Urinary bladder (tissue), 4 donors: Measurements from ENCODE around the gene ARID4B. TPM values are rescaled to one million over a fixed set of nuclear protein-coding genes. Genes with fewer than 3 reads are reported as not detected.
A peak's percentile ranks its signal among the peaks of the same experiment; 100 is the strongest.
"Not testable (repeated sequence)": the region's sequence is repeated elsewhere in the genome, so short reads cannot be mapped to it uniquely, and the experiment has no call there.

Source experiments
- DNase-seq: peaks from one replicate; pipeline ENCODE4 v3.0.0-alpha.2; 2015; ENCODE audit errors: extremely low spot score
- H3K27ac ChIP-seq: one replicate; pipeline ENCODE4 v1.5.1; 2013; ENCODE audit warnings: low read depth, mild to moderate bottlenecking, moderate library complexity
- H3K36me3 ChIP-seq: one replicate; pipeline ENCODE4 v1.6.1; 2013; ENCODE audit warnings: mild to moderate bottlenecking, moderate library complexity; ENCODE audit not compliant: insufficient read depth
- H3K4me1 ChIP-seq: one replicate; pipeline ENCODE4 v1.6.1; 2013; ENCODE audit warnings: mild to moderate bottlenecking, moderate library complexity; ENCODE audit not compliant: insufficient read depth
- H3K4me3 ChIP-seq: one replicate; pipeline ENCODE4 v1.5.1; 2013; ENCODE audit warnings: low read depth, low read length
- WGBS: extraction: QIAGEN DNeasy Blood & Tissue Kit; methylation state at CpG from one replicate; pipeline ENCODE4 v1.1.7; 2013; 5-methylcytosine and 5-hydroxymethylcytosine counted together
- polyA plus RNA-seq: library from polyadenylated mRNA; stranded (reverse); fragments of 200-250 nt; gene quantifications from one replicate; pipeline ENCODE4 v1.2.3, GENCODE V29; 2013
- total RNA-seq: library from RNA; depleted of rRNA; stranded (reverse); fragments of >200 nt; gene quantifications from one replicate; pipeline ENCODE4 v1.2.3, GENCODE V29; 2014
- donor health status: healthy with polysubstance abuse.
- donor health status: healthy.

The ARID4B gene
- total and polyA plus RNA-seq, 2 donors = 19.1 to 72.0 TPM

GRCh38 chr1:235319255-235319654, 8.7 kb downstream of the ARID4B start:
- Histone ChIP-seq H3K4me1 (no peaks in the 10 kb centered on the region), H3K36me3 (no peaks in the 10 kb centered on the region), H3K4me3 (no peak overlapping the region), H3K27ac (no peak overlapping the region)
- over 99% methylated on average over 2 of the region's 2 CpGs for WGBS
- DNase-seq = no peak

DNA sequence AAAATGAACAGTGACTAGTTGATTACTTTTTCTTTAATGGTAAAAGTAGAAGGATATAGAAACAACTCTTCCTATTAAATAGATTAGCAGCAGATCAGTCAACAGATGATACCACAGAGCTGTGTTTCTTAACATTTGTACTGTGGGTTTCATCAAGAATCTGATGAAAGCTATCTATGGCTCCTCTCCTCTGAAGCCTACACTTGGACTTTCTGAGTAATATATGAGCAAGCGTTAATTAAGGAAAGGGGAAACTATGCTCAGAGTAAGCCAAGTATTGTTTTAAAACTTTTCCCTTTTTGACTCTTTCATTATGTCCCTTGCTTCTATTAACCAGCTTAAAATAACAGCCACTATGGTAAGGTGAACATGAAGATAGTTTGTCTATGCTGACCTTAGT, 10.8 kb downstream of the ARID4B start:
- no peak overlapping the region for H3K27ac ChIP-seq
- H3K36me3 ChIP-seq = no peaks in the 10 kb centered on the region
- no peak for DNase-seq
- H3K4me1 ChIP-seq = no peaks in the 10 kb centered on the region
- H3K4me3 ChIP-seq = no peak overlapping the region
- 39% methylated on average over 1 of the region's 1 CpG for WGBS

DNA sequence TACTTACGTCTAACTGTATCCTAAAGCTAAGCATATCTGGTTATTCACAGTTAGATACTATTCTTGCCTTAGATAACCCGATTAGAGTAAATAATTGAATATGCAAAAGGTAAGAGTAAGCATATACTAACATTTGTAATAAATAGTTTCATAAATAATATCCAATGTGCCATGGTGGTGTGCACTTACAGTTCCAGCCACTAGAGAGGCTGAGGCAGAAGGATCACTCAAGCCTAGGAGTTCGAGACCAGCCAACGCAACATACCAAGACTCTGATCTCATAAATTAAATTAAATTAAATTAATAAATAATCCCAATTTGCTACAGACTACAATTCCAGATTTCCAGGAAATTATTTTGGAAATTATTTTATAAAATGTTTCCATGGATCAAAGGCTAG, 12.2 kb downstream of the ARID4B start:
- no peaks in the 10 kb centered on the region for H3K4me1 ChIP-seq
- 97% methylated on average over 4 of the region's 4 CpGs for WGBS
- no peaks in the 10 kb centered on the region for H3K36me3 ChIP-seq
- no peak overlapping the region for H3K27ac ChIP-seq
- no peak for DNase-seq
- H3K4me3 ChIP-seq = no peak overlapping the region

GRCh38 chr1:235315173-235315572, 12.8 kb downstream of the ARID4B start:
- Histone ChIP-seq H3K27ac (no peak overlapping the region), H3K36me3 (no peaks in the 10 kb centered on the region), H3K4me3 (no peak overlapping the region), H3K4me1 (no peaks in the 10 kb centered on the region)
- DNase-seq = no peak
- 98% methylated on average over 5 of the region's 5 CpGs for WGBS

GRCh38 chr1:235313931-235314678, 13.9 kb downstream of the ARID4B start:
- no peaks in the 10 kb centered on the region for H3K4me1 ChIP-seq
- DNase-seq = no peak
- H3K27ac ChIP-seq = no peak overlapping the region
- no peak overlapping the region for H3K4me3 ChIP-seq
- WGBS = 39% methylated on average over 4 of the region's 4 CpGs
- no peaks in the 10 kb centered on the region for H3K36me3 ChIP-seq

- Histone ChIP-seq H3K4me3 (no peak overlapping the region), H3K27ac (no peak overlapping the region), H3K36me3 (no peaks in the 10 kb centered on the region), H3K4me1 (no peaks in the 10 kb centered on the region)
- no peak for DNase-seq
- 54% methylated on average over 6 of the region's 6 CpGs for WGBS
Measured at GRCh38 chr1:235313262-235313661, 14.7 kb downstream of the ARID4B start.

DNA sequence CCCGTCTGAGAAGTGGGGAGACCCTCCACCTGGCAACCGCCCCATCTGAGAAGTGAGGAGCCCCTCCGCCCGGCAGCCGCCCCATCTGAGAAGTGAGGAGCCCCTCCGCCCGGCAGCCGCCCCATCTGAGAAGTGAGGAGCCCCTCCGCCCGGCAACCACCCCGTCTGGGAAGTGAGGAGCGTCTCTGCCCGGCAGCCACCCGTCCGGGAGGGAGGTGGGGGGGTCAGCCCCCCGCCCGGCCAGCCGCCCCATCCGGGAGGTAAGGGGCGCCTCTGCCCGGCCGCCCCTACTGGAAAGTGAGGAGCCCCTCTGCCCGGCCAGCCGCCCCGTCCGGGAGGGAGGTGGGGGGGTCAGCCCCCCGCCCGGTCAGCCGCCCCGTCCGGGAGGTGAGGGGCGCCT, 18.8 kb downstream of the ARID4B start:
- WGBS = 95% methylated on average over 15 of the region's 32 CpGs
- H3K36me3 ChIP-seq, H3K4me1 ChIP-seq, H3K4me3 ChIP-seq, H3K27ac ChIP-seq, DNase-seq: not testable (repeated sequence)

- Histone ChIP-seq H3K36me3 (peaks cover 1% of the 10 kb centered on the region), H3K4me3 (no peak overlapping the region), H3K27ac (no peak overlapping the region), H3K4me1 (no peaks in the 10 kb centered on the region)
- DNase-seq = no peak
- 78% methylated on average over 7 of the region's 7 CpGs for WGBS
Measured at GRCh38 chr1:235307158-235308124, 20.5 kb downstream of the ARID4B start.

DNA sequence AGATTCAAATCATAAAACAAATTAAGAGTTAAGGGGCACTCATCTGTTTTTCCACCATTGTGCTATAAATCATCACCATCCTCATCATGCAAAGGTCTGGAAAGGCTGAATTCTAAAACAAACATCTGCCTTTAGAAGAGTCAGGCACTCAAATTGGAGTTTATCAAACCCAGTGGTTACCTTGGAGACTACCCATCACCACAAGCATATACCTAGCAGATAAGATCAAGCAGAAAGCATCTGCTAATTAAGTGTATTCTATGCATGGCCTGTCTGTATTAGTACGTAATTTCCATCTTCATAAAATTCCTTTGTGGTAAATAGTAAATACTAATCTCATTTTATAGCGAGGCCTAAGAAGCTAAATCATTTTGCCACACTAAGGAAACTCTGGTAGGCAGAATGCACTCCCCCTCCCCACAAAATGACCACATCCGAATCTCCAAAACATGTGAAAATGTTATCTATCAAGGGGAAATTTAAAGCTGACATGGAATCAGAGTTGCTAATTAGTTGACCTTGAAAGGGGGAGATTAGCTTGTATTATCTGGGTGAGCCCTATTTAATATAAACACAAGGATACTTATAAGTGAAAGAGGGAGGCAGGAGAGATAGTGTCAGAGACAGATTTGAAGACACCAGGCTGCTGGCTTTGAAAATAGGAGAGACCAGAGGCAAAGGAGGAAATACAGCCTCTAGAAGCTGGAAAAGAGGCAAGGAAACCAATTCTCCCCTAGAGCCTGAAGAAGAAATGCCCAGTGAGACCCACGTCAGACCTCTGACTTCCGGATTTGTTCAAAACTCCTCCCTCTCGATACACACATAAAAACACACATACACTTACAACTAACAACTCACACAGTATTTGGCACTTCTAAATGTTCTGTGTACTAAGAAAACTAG, 23.2 kb downstream of the ARID4B start:
- no peaks in the 10 kb centered on the region for H3K4me1 ChIP-seq
- no peak overlapping the region for H3K4me3 ChIP-seq
- H3K27ac ChIP-seq = peak overlapping the region; percentile 10
- peaks cover 1% of the 10 kb centered on the region for H3K36me3 ChIP-seq
- DNase-seq = no peak
- 25% methylated on average over 6 of the region's 6 CpGs for WGBS

- H3K4me1 ChIP-seq = no peaks in the 10 kb centered on the region
- peaks cover 1% of the 10 kb centered on the region for H3K36me3 ChIP-seq
- WGBS = 68% methylated on average over 1 of the region's 1 CpG
- H3K27ac ChIP-seq = no peak overlapping the region
- H3K4me3 ChIP-seq = no peak overlapping the region
- DNase-seq = no peak
Measured at GRCh38 chr1:235302143-235302542, 25.8 kb downstream of the ARID4B start.

- Histone ChIP-seq H3K4me3 (no peak overlapping the region), H3K27ac (no peak overlapping the region), H3K36me3 (no peaks in the 10 kb centered on the region), H3K4me1 (no peaks in the 10 kb centered on the region)
- 72% methylated on average over 10 of the region's 10 CpGs for WGBS
- DNase-seq = no peak
Measured at GRCh38 chr1:235299169-235299858, 28.7 kb downstream of the ARID4B start.

- 61% methylated on average over 2 of the region's 2 CpGs for WGBS
- DNase-seq = no peak
- Histone ChIP-seq H3K4me3 (no peak overlapping the region), H3K36me3 (no peaks in the 10 kb centered on the region), H3K27ac (no peak overlapping the region), H3K4me1 (no peaks in the 10 kb centered on the region)
Measured at GRCh38 chr1:235298758-235299157, 29.2 kb downstream of the ARID4B start.

DNA sequence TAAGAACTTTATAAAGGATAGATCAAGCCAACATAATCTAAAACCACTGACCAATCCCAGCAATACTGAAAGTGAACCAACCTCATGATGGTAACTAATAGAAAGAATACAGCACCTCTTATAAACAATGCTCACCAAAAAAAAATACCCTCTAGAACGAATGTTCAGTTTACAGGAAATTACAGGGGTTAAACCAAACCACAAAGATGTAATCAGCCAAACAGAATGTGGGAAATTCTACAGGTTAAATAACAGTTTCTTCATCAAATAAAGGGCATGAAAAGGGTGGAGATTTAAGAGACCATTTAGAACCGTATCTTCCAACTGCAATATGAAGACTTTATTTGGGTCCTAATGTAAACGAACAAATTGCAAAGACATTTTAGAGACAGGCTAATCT, 30.4 kb downstream of the ARID4B start:
- WGBS = 59% methylated on average over 3 of the region's 3 CpGs
- H3K4me3 ChIP-seq = no peak overlapping the region
- H3K27ac ChIP-seq = no peak overlapping the region
- no peak for DNase-seq
- no peaks in the 10 kb centered on the region for H3K4me1 ChIP-seq
- H3K36me3 ChIP-seq = no peaks in the 10 kb centered on the region
